GM18502 (cell line): ENCODE data around the gene SPRYD3.
"Not testable (repeated sequence)": the region's sequence is repeated elsewhere in the genome, so short reads cannot be mapped to it uniquely, and the experiment has no call there.

Experiments
- ATAC-seq: cut with Tn5 transposase; IDR thresholded peaks from one replicate; pipeline ENCODE4 v1.9.1; 2021; ENCODE audit warnings: mild to moderate bottlenecking; ENCODE audit not compliant: unreplicated experiment, poor library complexity

Gene SPRYD3

GRCh38 chr12:53036802-53037201, 42.4 kb downstream of the SPRYD3 start:
- no peak for ATAC-seq

- ATAC-seq: no peak
Measured at GRCh38 chr12:53034459-53034858, 44.7 kb downstream of the SPRYD3 start.

GRCh38 chr12:53033832-53034231, 45.4 kb downstream of the SPRYD3 start:
- not testable (repeated sequence) for ATAC-seq

GRCh38 chr12:53031616-53032015, 47.6 kb downstream of the SPRYD3 start:
- ATAC-seq: no peak

GRCh38 chr12:53027014-53027413, 52.2 kb downstream of the SPRYD3 start:
- not testable (repeated sequence) for ATAC-seq

GRCh38 chr12:53025250-53025649, 53.9 kb downstream of the SPRYD3 start:
- no peak for ATAC-seq

- ATAC-seq: no peak
Measured at GRCh38 chr12:53014709-53015108, 64.5 kb downstream of the SPRYD3 start.
